Measurements from ENCODE around the gene POU2AF1.
"Not testable (repeated sequence)": the region's sequence is repeated elsewhere in the genome, so short reads cannot be mapped to it uniquely, and the experiment has no call there.

The POU2AF1 gene

GRCh38 chr11:111339758-111340388 lies 39.2 kb downstream of the POU2AF1 start:
- DNase-seq: no peak

DNA sequence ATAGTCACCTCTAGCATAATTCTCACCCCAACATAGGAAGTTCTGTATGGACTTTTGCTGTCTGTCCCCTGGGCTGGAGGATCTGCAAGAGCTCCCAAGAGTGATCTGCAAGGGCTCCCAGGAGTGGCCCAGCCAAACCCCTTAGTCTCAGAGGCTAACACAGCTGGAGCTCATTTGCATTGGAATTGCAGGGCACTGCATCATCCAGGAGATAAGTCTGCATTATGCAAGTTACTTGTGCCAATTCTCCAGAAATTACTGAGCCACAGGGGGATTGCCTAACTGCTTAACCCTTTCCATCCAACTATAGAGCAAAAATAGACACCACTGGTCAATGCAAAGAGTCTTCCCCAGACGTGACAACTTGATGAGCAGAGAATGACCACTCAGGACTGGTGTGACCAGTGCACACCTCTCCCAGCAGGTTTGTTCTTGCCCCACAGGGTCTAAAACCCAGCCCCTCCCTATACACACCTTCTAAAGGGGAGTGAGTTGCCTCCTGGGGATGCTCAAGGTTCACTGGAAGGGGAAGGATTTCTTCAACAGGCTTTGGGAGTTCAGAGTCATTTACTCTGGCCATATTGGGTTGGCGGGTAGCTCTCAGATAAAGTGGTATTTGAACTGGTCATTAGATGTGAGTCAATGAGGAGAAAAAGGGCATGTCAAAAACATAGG lies 42.4 kb downstream of the POU2AF1 start:
- no peak for DNase-seq

GRCh38 chr11:111336062-111336461 lies 43.0 kb downstream of the POU2AF1 start:
- no peak for DNase-seq

- DNase-seq: no peak
These were observed 43.5 kb downstream of the POU2AF1 start for GRCh38 chr11:111335549-111335948.

GRCh38 chr11:111334532-111335502 lies 44.3 kb downstream of the POU2AF1 start:
- peak; percentile 47 for DNase-seq

- peak; percentile 78 for DNase-seq
These were observed 47.2 kb downstream of the POU2AF1 start for GRCh38 chr11:111331711-111332479.

DNA sequence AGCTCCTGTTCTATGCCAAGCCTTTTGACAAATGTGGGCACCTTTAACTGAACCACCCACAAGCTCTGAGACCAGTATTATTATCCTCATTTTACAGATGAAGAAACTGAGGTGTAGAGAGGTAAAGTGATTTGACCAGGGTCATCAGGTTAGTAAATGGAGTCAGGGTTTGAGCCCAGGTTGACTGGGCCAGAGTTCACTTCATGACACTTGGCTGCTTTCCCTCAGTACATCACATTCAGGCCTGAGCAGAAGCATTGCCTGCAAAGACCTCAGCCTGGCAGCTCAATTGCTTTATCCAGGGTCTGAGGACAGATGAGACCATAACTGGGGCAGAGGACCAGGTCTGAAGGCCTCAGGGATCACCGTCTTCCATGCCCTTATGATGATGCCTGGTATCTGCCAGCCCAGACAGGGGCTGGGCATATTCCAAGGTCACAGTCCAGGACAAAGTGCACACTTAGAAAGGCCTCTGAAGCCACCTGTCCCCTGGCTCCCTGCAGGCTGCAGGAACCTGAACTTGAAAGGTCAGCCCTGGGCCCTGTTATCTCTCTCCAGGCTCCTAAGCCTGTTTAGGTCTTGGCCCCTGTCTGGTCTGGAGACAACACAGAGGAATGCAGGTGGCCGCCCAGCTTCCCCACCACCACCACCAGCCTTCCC lies 48.7 kb downstream of the POU2AF1 start:
- DNase-seq: no peak

- no peak for DNase-seq
These were observed 49.5 kb downstream of the POU2AF1 start for GRCh38 chr11:111329306-111330204.

- DNase-seq: no peak
These were observed 51.0 kb downstream of the POU2AF1 start for GRCh38 chr11:111327908-111328624.

DNA sequence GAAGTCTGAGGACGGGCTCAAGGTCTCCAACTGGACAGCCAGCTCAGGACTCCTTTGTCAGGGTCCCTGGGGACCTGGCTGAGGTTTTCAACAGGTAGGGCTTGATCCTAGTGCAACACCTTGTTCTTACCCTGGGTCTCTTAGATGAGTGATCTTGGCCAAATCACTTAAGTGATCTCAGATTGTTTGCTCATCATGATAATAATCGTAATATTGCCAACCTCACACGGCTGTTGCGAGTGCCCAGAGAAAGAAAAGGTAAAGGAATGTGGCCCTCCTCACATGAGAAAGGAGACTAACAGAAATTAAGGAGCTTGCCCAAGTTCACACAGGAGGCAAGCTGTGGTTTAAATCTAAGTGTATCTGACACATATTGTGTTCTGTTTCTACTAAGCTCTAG lies 52.3 kb downstream of the POU2AF1 start:
- DNase-seq: no peak

GRCh38 chr11:111325259-111325658 lies 53.8 kb downstream of the POU2AF1 start:
- no peak for DNase-seq

DNA sequence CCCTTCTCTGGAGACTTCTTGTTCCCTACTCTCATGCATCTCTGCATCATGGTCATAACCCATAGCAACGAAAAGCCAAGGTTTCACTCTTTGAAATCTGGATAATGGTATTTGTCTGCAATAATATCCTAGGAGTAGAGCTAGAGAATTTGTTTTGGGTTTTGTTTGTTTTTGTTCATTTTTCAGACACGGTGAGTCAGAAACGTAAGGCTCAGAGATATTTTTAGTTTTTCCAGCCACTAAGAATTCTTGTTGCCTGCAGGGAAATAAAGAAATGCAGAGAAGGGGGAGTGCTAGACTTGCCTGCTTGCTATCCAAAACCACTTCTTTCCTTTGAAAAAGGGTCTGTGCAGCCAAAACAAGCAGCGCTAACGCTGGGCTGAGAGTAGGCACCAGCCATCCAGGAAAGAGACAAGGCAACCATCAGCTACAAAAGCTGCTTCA lies 54.8 kb downstream of the POU2AF1 start:
- DNase-seq: no peak

GRCh38 chr11:111322534-111322933 lies 56.5 kb downstream of the POU2AF1 start:
- no peak for DNase-seq

GRCh38 chr11:111320728-111321568 lies 58.1 kb downstream of the POU2AF1 start:
- no peak for DNase-seq

DNA sequence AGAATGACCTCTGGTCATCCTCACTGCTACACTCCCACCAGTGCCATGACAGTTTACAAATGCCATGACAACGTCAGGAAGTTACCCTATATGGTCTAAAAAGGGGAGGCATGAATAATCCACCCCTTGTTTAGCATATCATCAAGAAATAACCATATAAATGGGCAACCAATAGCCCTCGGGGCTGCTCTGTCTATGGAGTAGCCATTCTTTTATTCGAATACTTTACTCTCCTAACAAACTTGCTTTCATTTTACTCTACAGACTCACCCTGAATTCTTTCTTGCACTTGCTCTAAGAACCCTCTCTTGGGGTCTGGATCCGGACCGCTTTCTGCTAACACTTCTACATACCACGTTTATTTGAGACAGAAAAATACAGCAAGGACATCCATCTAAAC lies 58.9 kb downstream of the POU2AF1 start:
- not testable (repeated sequence) for DNase-seq

DNA sequence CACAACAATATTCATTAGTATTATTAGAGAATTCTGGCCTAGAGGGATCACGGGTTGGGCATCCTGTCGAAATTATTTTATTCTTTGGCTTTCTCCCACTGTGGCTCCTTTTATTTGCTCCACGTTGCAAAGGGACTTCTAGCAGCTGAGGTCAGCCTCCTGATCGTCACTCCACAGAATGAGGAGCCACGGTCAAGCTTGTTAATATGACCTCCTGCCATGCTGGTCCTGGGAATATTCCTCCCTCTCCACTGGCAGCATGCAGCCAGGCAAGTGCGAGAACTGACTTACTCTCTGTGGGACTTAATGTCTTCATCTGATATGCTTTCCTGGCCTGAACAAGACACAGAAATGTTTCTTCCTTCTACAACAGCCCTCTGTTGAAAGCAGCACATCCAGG lies 59.8 kb downstream of the POU2AF1 start:
- DNase-seq: no peak

- no peak for DNase-seq
These were observed 67.0 kb downstream of the POU2AF1 start for GRCh38 chr11:111312076-111312475.

- DNase-seq: no peak
These were observed 68.4 kb downstream of the POU2AF1 start for GRCh38 chr11:111310723-111311122.

DNA sequence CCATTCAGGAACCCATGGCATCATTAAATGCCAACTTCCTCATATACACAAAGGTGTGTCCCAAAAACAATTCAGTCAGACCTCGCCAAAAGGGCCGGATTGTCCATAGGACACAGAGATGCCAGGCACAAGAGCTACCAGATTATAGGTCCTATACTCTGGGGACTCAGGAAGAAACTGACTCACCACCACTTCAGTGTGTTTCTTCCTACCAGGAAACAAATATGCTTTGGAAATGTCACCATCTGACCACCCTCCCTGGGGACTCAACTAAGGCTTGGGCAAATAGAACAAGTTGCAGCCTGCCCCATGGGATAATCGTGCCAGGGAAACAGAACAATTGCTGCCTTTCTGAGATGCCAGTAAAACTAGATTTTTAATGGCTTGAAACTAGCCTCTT lies 69.0 kb downstream of the POU2AF1 start:
- peak; percentile 83 for DNase-seq

Measured in NCI-H1436 treated with DMSO at 0.1 percent for 48 hours (cell line).